Lower leg skin (tissue), 4 donors: ENCODE data around the gene NRTN. TPM values are rescaled to one million over a fixed set of nuclear protein-coding genes. Genes with fewer than 3 reads are reported as not detected.
"Not testable (repeated sequence)": the region's sequence is repeated elsewhere in the genome, so short reads cannot be mapped to it uniquely, and the experiment has no call there.

Source experiments
- DNase-seq, 2 donors: peaks; one replicate each; pipeline ENCODE4 v3.0.0-alpha.2; 2019; ENCODE audit warnings: low spot score in 2 of 2
- H3K4me3 ChIP-seq: fragments of 200-600 bp; sonication (generic); 2 replicates; pipeline ENCODE4 v1.5.1; 2017; ENCODE audit warnings: mild to moderate bottlenecking, low read depth; ENCODE audit not compliant: poor library complexity, severe bottlenecking
- POLR2A ChIP-seq, 2 donors: fragments of 450-650 bp; IDR thresholded peaks; one replicate each; pipeline ENCODE4 v1.6.1; 2016 to 2017; ENCODE audit warnings: antibody characterized with exemption in 2 of 2, mild to moderate bottlenecking in 1 of 2, moderate library complexity in 1 of 2
- WGBS, 2 donors: methylation state at CpG; one replicate each; pipeline ENCODE4 v1.1.5; 2018; 5-methylcytosine and 5-hydroxymethylcytosine counted together
- intact Hi-C: fragments of 100-400 bp; cut with DNase I; formaldehyde crosslinking; loops from one replicate; pipeline ENCODE4 v1.15.0; 2023; ENCODE audit warnings: low total_unique reads
- total RNA-seq, 4 donors: library from RNA; depleted of rRNA; stranded (reverse); fragments of >200 nt; gene quantifications; one replicate each; pipeline ENCODE4 v1.1.0, GENCODE V29; 2016
- TF ChIP-seq, protein P1 (sequence below), 3 donors: fragments of 450-650 bp; IDR thresholded peaks; one replicate each; pipeline ENCODE4 v1.5.1; 2016; ENCODE audit warnings: antibody characterized with exemption in 3 of 3, mild to moderate bottlenecking in 3 of 3, moderate library complexity in 2 of 3

Gene NRTN
- total RNA-seq, 4 donors from 2014 or later = 6.5 to 7.9 (median 7.2) TPM

DNA sequence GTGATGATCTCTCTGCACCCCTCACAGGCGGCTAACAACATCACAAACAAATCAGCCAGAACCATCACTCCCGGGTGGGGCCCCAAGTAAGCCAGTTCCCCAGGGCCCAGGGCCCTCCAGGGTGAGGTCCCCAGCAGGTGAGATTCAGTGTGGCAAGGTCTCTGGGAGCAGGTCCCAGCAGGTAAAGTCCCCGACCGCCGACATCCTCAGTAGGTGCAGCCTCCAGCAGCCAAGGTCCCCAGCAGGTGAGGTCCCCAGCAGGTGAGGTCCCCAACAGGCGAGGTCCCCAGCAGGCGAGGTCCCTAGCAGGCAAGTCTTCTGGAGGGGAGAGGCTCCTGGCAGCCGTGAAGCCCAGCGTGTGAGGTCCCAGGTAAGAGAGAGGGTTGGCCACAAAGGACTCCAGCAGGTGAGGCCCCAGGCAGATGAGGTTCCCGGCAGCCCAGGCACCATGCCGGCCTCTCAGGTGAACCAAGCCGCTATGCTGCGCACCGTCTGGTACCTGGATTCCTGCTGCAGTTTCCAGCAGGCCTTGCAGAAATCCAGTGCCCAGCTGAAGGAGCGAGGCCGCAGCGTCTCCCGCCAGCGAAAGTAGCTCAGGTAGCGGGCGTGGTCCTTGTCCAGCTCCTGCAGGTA lies 38.5 kb downstream of the NRTN start:
- intact Hi-C loops = no loop called here
- DNase-seq = no peak
- WGBS, 2 donors = 52 to 69% methylated on average over 14 to 21 of the region's 21 CpGs
- H3K4me3 ChIP-seq = no peak overlapping the region
- no peak for TF ChIP-seq POLR2A (IDR thresholded peaks at IDR 0.05)
- TF ChIP-seq, protein P1, sequence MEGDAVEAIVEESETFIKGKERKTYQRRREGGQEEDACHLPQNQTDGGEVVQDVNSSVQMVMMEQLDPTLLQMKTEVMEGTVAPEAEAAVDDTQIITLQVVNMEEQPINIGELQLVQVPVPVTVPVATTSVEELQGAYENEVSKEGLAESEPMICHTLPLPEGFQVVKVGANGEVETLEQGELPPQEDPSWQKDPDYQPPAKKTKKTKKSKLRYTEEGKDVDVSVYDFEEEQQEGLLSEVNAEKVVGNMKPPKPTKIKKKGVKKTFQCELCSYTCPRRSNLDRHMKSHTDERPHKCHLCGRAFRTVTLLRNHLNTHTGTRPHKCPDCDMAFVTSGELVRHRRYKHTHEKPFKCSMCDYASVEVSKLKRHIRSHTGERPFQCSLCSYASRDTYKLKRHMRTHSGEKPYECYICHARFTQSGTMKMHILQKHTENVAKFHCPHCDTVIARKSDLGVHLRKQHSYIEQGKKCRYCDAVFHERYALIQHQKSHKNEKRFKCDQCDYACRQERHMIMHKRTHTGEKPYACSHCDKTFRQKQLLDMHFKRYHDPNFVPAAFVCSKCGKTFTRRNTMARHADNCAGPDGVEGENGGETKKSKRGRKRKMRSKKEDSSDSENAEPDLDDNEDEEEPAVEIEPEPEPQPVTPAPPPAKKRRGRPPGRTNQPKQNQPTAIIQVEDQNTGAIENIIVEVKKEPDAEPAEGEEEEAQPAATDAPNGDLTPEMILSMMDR (IDR thresholded peaks at IDR 0.05) = no peak

DNA sequence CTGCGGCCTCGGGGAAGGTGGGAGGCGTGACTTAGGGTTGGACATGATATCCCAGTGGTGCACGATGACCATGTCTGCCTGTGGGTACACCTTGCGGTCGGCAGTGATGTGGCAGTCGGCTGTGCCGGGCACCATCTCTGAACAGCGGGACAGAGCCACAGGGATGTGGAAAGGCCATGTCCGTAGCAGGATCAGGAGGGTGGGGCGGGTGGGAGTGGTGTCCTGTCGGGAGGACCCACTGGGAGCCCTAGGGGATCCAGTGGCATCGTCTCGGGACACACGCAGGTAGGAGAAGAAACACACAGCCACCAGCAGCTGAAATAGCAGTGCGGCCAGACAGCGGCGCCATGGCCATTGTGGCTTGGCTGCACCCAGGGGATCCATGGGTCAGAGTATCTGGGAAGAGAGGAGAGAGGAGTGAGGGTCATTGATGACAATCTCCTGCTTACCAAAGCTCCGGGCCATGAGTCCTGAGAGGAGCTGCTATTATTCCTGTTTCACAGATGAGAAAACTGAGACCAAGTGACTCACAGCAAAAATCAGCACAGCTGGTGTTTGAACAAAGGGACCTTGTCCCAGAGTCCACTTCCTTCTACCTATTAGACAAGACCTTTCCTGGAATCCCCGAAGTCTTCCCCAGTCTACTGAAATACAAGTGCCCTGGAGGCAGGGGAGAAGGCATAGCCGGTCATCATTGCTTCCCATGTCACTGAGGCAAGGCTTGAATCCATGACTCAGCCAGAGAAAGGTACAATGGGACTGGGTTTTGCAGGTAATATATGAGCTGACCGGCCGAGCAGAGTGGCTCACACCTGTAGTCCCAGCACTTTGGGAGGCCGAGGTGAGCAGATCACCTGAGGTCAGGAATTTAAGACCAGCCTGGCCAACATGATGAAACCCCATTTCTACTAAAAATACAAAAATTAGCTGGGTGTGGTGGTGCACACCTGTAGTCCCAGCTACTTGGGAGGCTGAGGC lies 39.9 kb downstream of the NRTN start:
- 84 to 89% methylated on average over 24 of the region's 24 CpGs for WGBS, 2 donors
- TF ChIP-seq, protein P1 (IDR thresholded peaks at IDR 0.05) = no peak
- TF ChIP-seq POLR2A (IDR thresholded peaks at IDR 0.05) = no peak
- DNase-seq = no peak
- no peak overlapping the region for H3K4me3 ChIP-seq
- intact Hi-C loops = no loop called here

DNA sequence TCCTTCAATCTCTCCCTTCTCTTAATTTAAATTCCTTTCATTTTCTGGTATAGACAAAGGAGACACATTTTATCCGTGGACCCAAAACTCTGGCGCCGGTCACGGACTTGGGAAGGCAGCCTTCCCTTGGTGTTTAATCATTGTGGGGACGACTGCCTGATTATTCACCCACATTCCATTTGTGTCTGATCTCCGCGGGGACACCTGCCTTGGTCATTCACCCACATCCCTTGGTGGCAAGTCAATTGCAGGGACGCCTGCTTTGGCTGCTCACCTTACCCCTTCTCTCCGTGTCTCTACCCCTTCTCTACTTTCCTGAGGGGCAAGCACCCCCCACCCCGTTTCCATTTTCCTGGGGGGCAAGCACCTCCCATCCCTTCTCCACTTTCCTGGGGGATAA lies 43.0 kb downstream of the NRTN start:
- H3K4me3 ChIP-seq, intact Hi-C loops, DNase-seq: not testable (repeated sequence)
- WGBS, 2 donors = 81 to 84% methylated on average over 10 of the region's 10 CpGs

DNA sequence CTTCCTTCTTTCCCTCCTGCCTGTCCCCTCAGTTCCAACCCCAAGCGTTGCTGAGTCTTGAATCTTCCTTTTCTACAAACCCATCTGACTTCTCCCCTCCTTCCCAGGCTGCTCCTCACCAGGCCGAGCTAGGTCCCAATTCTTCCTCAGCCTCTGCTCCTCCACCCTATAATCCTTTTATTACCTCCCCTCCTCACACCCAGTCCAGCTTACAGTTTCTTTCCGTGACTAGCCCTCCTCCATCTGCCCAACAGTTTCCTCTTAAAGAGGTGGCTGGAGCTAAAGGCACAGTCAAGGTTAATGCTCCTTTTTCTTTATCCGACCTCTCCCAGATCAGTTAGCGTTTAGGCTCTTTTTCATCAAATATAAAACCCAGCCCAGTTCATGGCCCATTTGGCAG lies 43.8 kb downstream of the NRTN start:
- whole genome bisulfite sequencing, 2 donors = 71 to 79% methylated on average over 5 of the region's 5 CpGs
- intact Hi-C loops, H3K4me3 ChIP-seq, DNase-seq: not testable (repeated sequence)

DNA sequence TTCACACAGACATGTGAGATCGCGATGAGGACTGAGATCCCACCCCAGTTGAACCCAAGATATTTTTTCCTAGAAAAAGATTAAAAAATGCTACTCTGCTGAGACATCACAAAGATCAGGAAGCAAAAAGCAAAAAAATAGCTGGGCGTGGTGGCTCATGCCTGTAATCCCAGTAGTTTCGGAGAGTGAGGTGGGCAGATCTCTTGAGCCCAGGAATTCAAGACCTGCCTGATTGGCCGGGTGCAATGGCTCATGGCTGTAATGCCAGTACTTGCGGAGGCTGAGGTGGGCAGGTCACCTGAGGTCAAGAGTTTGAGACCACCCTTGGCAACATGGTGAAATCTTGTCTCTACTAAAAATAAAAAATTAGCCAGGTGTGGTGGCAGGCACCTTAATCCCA lies 45.3 kb downstream of the NRTN start:
- WGBS, 2 donors = 73 to 80% methylated on average over 6 of the region's 6 CpGs

DNA sequence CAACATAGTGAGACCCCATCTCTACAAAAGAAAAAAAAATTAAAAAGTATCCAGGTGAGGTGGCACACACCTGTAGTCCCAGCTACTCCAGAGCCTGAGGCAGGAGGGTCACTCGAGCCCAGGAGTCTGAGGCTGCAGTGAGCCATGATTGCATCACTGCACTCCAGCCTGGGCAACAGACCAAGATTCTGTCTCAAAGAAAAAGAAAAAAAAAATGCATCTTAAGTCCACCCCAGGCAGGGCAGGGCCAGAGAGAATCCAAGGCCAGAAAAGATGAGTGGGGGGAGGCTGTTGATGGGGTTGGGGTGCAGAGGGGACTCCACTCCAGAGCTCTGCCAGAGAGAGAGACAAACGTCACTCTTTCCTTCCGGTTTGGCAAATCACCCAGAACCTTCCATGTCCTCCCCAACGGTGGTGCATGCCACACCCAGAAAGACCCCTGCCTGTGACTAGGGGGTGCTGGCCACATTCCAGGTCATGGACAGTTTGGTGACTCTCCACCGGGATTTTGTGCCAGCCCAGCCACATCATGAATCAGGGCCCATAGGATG lies 46.0 kb downstream of the NRTN start:
- TF ChIP-seq, protein P1 (IDR thresholded peaks at IDR 0.05) = no peak
- TF ChIP-seq POLR2A (IDR thresholded peaks at IDR 0.05) = no peak
- no peak overlapping the region for H3K4me3 ChIP-seq
- DNase-seq = no peak
- intact Hi-C loops = no loop called here
- 9 to 18% methylated on average over 5 of the region's 5 CpGs for WGBS, 2 donors

More for the DNA sequence above, 45.3 kb downstream of the NRTN start:
- intact Hi-C loops = no loop called here
- no peak overlapping the region for H3K4me3 ChIP-seq
- no peak for DNase-seq
- TF ChIP-seq, protein P1 (IDR thresholded peaks at IDR 0.05) = no peak
- no peak for TF ChIP-seq POLR2A (IDR thresholded peaks at IDR 0.05)
